H9 (cell line): ENCODE results near the gene RABGAP1L. TPM values are rescaled to one million over a fixed set of nuclear protein-coding genes. Genes with fewer than 3 reads are reported as not detected.

ENCODE experiments used
- DNase-seq: peaks from one replicate; pipeline ENCODE4 v3.0.0-alpha.2; 2017
- H2AFZ ChIP-seq: one replicate; pipeline ENCODE4 v1.6.1; 2013; ENCODE audit warnings: mild to moderate bottlenecking, low read length, control low read depth, moderate library complexity
- H2AK5ac ChIP-seq: 2 replicates; pipeline ENCODE4 v1.6.1; 2013; ENCODE audit warnings: low read length, control low read depth, mixed read lengths; ENCODE audit not compliant: insufficient read length
- H2BK120ac ChIP-seq: one replicate; pipeline ENCODE4 v1.6.1; 2013; ENCODE audit warnings: low read depth, mild to moderate bottlenecking, low read length, control low read depth, inconsistent platforms; ENCODE audit not compliant: poor library complexity, severe bottlenecking
- H2BK12ac ChIP-seq: 2 replicates; pipeline ENCODE4 v1.6.1; 2013; ENCODE audit warnings: low read length, control low read depth, mixed read lengths, low read depth; ENCODE audit not compliant: insufficient read length
- H2BK15ac ChIP-seq: 2 replicates; pipeline ENCODE4 v1.6.1; 2013; ENCODE audit warnings: low read depth, low read length, control low read depth
- H2BK20ac ChIP-seq: one replicate; pipeline ENCODE4 v1.6.1; 2013; ENCODE audit warnings: low read depth, mild to moderate bottlenecking, low read length, control low read depth, inconsistent platforms; ENCODE audit not compliant: poor library complexity, severe bottlenecking
- H2BK5ac ChIP-seq: 2 replicates; pipeline ENCODE4 v1.6.1; 2013; ENCODE audit warnings: low read length, control low read depth, mixed read lengths; ENCODE audit not compliant: insufficient read length
- H3K14ac ChIP-seq: 2 replicates; pipeline ENCODE4 v1.6.1; 2013; ENCODE audit warnings: low read length, control low read depth; ENCODE audit not compliant: insufficient read depth
- H3K18ac ChIP-seq: 2 replicates; pipeline ENCODE4 v1.6.1; 2013; ENCODE audit warnings: low read depth, mild to moderate bottlenecking, mixed read lengths, low read length, control low read depth; ENCODE audit not compliant: insufficient read length
- H3K23ac ChIP-seq: 2 replicates; pipeline ENCODE4 v1.6.1; 2013; ENCODE audit warnings: low read length, control low read depth, mixed read lengths, low read depth; ENCODE audit not compliant: insufficient read length
- H3K23me2 ChIP-seq: 2 replicates; pipeline ENCODE4 v1.6.1; 2013; ENCODE audit warnings: low read depth, mild to moderate bottlenecking, mixed read lengths, low read length, control low read depth; ENCODE audit not compliant: insufficient read length, poor library complexity, severe bottlenecking
- H3K27ac ChIP-seq: 2 replicates; pipeline ENCODE4 v1.5.1; 2013; ENCODE audit warnings: low read length, control low read depth, mixed read lengths, low read depth; ENCODE audit not compliant: insufficient read length
- H3K27me3 ChIP-seq: 2 replicates; pipeline ENCODE4 v1.6.1; 2013; ENCODE audit warnings: low read length, control low read depth, inconsistent platforms; ENCODE audit not compliant: insufficient read depth
- H3K4ac ChIP-seq: 2 replicates; pipeline ENCODE4 v1.6.1; 2013; ENCODE audit warnings: low read depth, mild to moderate bottlenecking, control low read depth, inconsistent platforms, low read length, moderate library complexity
- H3K4me1 ChIP-seq: 2 replicates; pipeline ENCODE4 v1.6.1; 2013; ENCODE audit warnings: low read length, control low read depth, inconsistent platforms; ENCODE audit not compliant: insufficient read depth
- H3K4me2 ChIP-seq: 2 replicates; pipeline ENCODE4 v1.6.1; 2013; ENCODE audit warnings: low read length, control low read depth, mixed read lengths; ENCODE audit not compliant: insufficient read length, insufficient read depth
- H3K56ac ChIP-seq: 2 replicates; pipeline ENCODE4 v1.6.1; 2013; ENCODE audit warnings: low read depth, mild to moderate bottlenecking, mixed read lengths, low read length, control low read depth; ENCODE audit not compliant: insufficient read length
- H3K79me1 ChIP-seq: 2 replicates; pipeline ENCODE4 v1.6.1; 2013; ENCODE audit warnings: low read depth, mild to moderate bottlenecking, moderate library complexity, low read length, control low read depth, inconsistent platforms; ENCODE audit not compliant: insufficient read depth, poor library complexity, severe bottlenecking
- H3K79me2 ChIP-seq: 2 replicates; pipeline ENCODE4 v1.6.1; 2013; ENCODE audit warnings: low read length, control low read depth, inconsistent platforms; ENCODE audit not compliant: insufficient read depth
- H3K9ac ChIP-seq: 2 replicates; pipeline ENCODE4 v1.6.1; 2013; ENCODE audit warnings: low read length, control low read depth, mixed read lengths; ENCODE audit not compliant: insufficient read length; ENCODE audit errors: extremely low read depth
- H3K9me3 ChIP-seq: one replicate; pipeline ENCODE4 v1.6.1; 2013; ENCODE audit warnings: low read depth, low read length, inconsistent platforms; ENCODE audit not compliant: control insufficient read depth
- H3T11ph ChIP-seq: one replicate; pipeline ENCODE4 v1.6.1; 2013; ENCODE audit warnings: mild to moderate bottlenecking, low read length, control low read depth, inconsistent platforms
- H4K20me1 ChIP-seq: one replicate; pipeline ENCODE4 v1.6.1; 2013; ENCODE audit not compliant: control insufficient read depth, insufficient read length, insufficient read depth
- H4K5ac ChIP-seq: 2 replicates; pipeline ENCODE4 v1.6.1; 2013; ENCODE audit warnings: low read depth, mild to moderate bottlenecking, mixed read lengths, low read length, control low read depth; ENCODE audit not compliant: insufficient read length
- H4K8ac ChIP-seq: replicated peaks from 2 replicates; pipeline ENCODE4 v1.6.1; 2013; ENCODE audit warnings: low read length, control low read depth, mixed read lengths, low read depth; ENCODE audit not compliant: insufficient read length
- H4K91ac ChIP-seq: 2 replicates; pipeline ENCODE4 v1.6.1; 2013; ENCODE audit warnings: low read depth, mild to moderate bottlenecking, moderate library complexity, mixed read lengths, low read length, control low read depth; ENCODE audit not compliant: insufficient read length
- H3K27ac Mint-ChIP-seq, 3 experiments: 2 replicates in 2 of 3; 3 replicates in 1 of 3; pipeline ENCODE4 v1.8.0; 2020 to 2021; ENCODE audit warnings: mixed read lengths in 3 of 3, mild to moderate bottlenecking in 1 of 3, moderate library complexity in 1 of 3
- H3K27me3 Mint-ChIP-seq: 2 replicates; pipeline ENCODE4 v1.8.0; 2021; ENCODE audit warnings: low read depth, mild to moderate bottlenecking, moderate library complexity, mixed read lengths
- H3K36me3 Mint-ChIP-seq, 3 experiments: 2 replicates in 2 of 3; 3 replicates in 1 of 3; pipeline ENCODE4 v1.8.0; 2020 to 2021; ENCODE audit warnings: low read depth in 3 of 3, mixed read lengths in 3 of 3; ENCODE audit not compliant: insufficient read depth in 1 of 3
- H3K4me1 Mint-ChIP-seq, 2 experiments: 2 replicates each; pipeline ENCODE4 v1.8.0; 2020; ENCODE audit warnings: mixed read lengths in 2 of 2
- H3K4me3 Mint-ChIP-seq, 2 experiments: 2 replicates in 1 of 2; 3 replicates in 1 of 2; pipeline ENCODE4 v1.8.0; 2020 to 2021; ENCODE audit warnings: mild to moderate bottlenecking in 2 of 2, mixed read lengths in 2 of 2, moderate library complexity in 1 of 2
- H3K9me3 Mint-ChIP-seq, 2 experiments: 2 replicates in 1 of 2; 3 replicates in 1 of 2; pipeline ENCODE4 v1.8.0; 2020; ENCODE audit warnings: mild to moderate bottlenecking in 2 of 2, mixed read lengths in 2 of 2, moderate library complexity in 1 of 2
- CTCF ChIP-seq: fragments of 200-600 bp; sonication (generic); conservative IDR thresholded peaks from 3 replicates; pipeline ENCODE4 v1.8.0; 2021; ENCODE audit warnings: antibody characterized with exemption, mild to moderate bottlenecking
- WGBS: extraction: QIAGEN DNeasy Blood & Tissue Kit; methylation state at CpG from one replicate; pipeline ENCODE4 v1.1.7; 2013; ENCODE audit warnings: missing lambda C conversion rate, low lambda C conversion rate, mixed read lengths; ENCODE audit not compliant: insufficient read length; ENCODE audit errors: extremely low coverage; 5-methylcytosine and 5-hydroxymethylcytosine counted together
- total RNA-seq: library from RNA; stranded (reverse); gene quantifications from 2 replicates; pipeline ENCODE4 v1.2.1, GENCODE V29; 2021

RABGAP1L gene
- total RNA-seq, 1 experiment from 2014 or later, result 147 TPM

GRCh38 chr1:174519844-174520243 is 360.5 kb downstream of the RABGAP1L start:
- no peak overlapping the region for H3K27ac ChIP-seq
- Mint-ChIP-seq H3K27me3 (no peaks in the 10 kb centered on the region), H3K4me1 (no peaks in the 10 kb centered on the region), H3K9me3 (no peaks in the 10 kb centered on the region), H3K36me3 (no peaks in the 10 kb centered on the region), H3K27ac (no peak overlapping the region), H3K4me3 (no peak overlapping the region)
- no peak overlapping the region for H4K8ac ChIP-seq
- WGBS, result no CpG with 5 or more reads among the region's 2 CpGs
- H2BK5ac ChIP-seq, result no peak overlapping the region
- H2BK15ac ChIP-seq, result no peak overlapping the region
- no peak overlapping the region for H4K5ac ChIP-seq
- no peak overlapping the region for H2BK20ac ChIP-seq
- no peaks in the 10 kb centered on the region for H3K9me3 ChIP-seq
- no peak overlapping the region for H3K14ac ChIP-seq
- H4K20me1 ChIP-seq, result no peaks in the 10 kb centered on the region
- no peak overlapping the region for H3K18ac ChIP-seq
- no peak overlapping the region for H2AK5ac ChIP-seq
- no peak for TF ChIP-seq CTCF
- no peak overlapping the region for H4K91ac ChIP-seq
- no peaks in the 10 kb centered on the region for H3K4me1 ChIP-seq
- H3K23ac ChIP-seq, result no peak overlapping the region
- no peak overlapping the region for H2AFZ ChIP-seq
- no peak overlapping the region for H2BK120ac ChIP-seq
- H3K23me2 ChIP-seq, result no peaks in the 10 kb centered on the region
- H3K4me2 ChIP-seq, result no peak overlapping the region
- H3K4ac ChIP-seq, result no peak overlapping the region
- H3K27me3 ChIP-seq, result no peaks in the 10 kb centered on the region
- no peaks in the 10 kb centered on the region for H3K79me1 ChIP-seq
- no peak overlapping the region for H2BK12ac ChIP-seq
- no peak for DNase-seq
- H3T11ph ChIP-seq, result no peak overlapping the region
- no peaks in the 10 kb centered on the region for H3K79me2 ChIP-seq
- no peak overlapping the region for H3K9ac ChIP-seq
- no peak overlapping the region for H3K56ac ChIP-seq
